GM06990 (cell line): Measurements from ENCODE around the gene RAB11FIP3.

Experiments used
- DNase-seq: peaks from one replicate; pipeline ENCODE4 v3.0.0-alpha.2; 2011; ENCODE audit not compliant: insufficient read length; ENCODE audit errors: extremely low read depth
- H3K27me3 ChIP-seq: replicated peaks from 2 replicates; pipeline ENCODE4 v1.6.0; 2011; ENCODE audit warnings: low read length; ENCODE audit not compliant: control insufficient read depth, insufficient read depth
- H3K36me3 ChIP-seq: 2 replicates; pipeline ENCODE4 v1.5.1; 2011; ENCODE audit warnings: low read length; ENCODE audit not compliant: control insufficient read depth, insufficient read depth
- H3K4me3 ChIP-seq: replicated peaks from 2 replicates; pipeline ENCODE4 v1.5.1; 2011; ENCODE audit warnings: low read depth, mild to moderate bottlenecking, control low read depth, low read length
- CTCF ChIP-seq: IDR thresholded peaks from 2 replicates; pipeline ENCODE4 v1.5.1; 2011; ENCODE audit warnings: low read length, control low read depth, mild to moderate bottlenecking, inconsistent platforms; ENCODE audit not compliant: insufficient read depth, poor library complexity, severe bottlenecking

The RAB11FIP3 gene

DNA sequence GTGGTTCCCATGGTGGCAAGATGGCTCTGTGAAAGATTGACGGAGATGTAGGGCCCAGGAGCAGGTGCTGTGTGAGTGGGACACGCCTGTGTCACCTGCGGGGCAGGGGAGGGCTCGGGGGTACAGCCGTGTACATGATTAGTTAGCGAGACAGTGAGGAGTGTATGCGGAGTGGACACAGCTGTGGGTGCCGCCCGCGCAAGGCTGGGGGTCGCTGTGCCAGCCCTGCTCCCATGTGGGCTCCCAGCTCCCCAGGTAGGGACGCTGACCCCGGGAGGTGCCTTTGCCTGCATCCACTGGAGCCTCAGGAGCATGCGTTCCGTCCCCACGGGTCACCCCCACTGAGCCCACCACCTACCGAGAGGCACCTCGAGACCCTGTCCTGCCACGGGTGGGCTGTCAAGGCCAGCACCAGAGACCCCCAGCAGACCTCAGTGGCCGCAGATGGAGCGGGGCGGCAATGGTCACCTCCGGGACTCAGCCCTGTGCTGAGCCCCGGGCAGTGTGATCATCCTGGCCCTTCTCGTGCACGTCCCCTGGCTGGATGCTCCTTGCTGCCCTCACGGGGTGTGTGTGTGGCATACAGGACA is 109.5 kb downstream of the RAB11FIP3 start:
- Histone ChIP-seq H3K36me3 (peaks cover 10% of the 10 kb centered on the region), H3K4me3 (no peak overlapping the region), H3K27me3 (no peaks in the 10 kb centered on the region)
- no peak for TF ChIP-seq CTCF
- no peak for DNase-seq

DNA sequence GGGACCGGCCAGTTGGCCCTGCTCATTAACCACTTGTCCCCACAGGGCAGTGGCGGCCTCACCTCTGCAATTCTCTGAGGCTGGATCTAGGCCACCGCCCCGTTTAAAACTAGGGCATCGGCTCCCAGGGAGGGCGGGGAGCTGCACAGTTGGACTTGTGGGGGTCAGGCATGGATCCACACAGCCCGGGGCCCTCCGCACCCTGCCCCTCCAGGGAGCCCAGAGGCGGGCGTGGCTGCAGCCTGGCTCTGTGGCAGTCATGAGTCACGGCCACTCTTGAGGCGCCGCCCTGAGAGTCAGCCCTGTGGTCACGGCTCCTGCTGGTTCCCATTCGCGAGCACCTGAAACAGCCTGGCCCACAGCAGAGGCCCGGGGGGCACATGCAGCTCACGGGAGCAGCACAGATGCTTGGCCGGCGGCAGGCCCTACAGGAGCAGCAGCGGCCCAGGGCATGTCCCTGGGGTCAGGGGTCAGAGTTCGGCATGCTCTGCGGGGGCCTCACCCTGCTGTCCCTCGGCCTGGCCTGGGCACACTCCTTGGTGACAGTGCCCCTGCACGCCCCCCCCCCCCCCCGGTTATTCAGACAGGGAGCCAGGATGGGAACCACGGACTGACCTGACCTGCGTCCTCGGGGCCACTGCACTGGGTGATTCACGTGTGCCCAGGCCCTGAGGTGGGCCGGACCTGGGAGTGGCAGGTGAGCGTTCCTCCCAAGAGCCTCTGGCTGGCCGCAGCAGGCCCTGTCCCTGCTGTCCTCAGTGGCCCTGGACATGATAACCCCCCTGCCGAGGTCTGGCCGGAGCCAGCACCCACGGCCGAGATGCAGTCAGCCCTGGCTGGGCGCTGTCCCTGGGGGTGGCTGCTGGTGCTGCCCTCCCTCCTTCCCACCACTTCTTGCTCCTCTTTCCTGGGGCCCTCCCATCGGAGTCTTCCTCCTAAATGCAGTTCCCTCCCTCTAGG is 110.3 kb downstream of the RAB11FIP3 start:
- Histone ChIP-seq H3K4me3 (no peak overlapping the region), H3K27me3 (no peaks in the 10 kb centered on the region), H3K36me3 (peaks cover 11% of the 10 kb centered on the region)
- no peak for DNase-seq
- TF ChIP-seq CTCF, result no peak

- Histone ChIP-seq H3K27me3 (no peaks in the 10 kb centered on the region), H3K4me3 (no peak overlapping the region), H3K36me3 (peaks cover 11% of the 10 kb centered on the region)
- no peak for TF ChIP-seq CTCF
- DNase-seq, result no peak
These were observed 111.3 kb downstream of the RAB11FIP3 start for GRCh38 chr16:536746-537145.

- Histone ChIP-seq H3K4me3 (no peak overlapping the region), H3K27me3 (no peaks in the 10 kb centered on the region), H3K36me3 (peaks cover 11% of the 10 kb centered on the region)
- no peak for TF ChIP-seq CTCF
- no peak for DNase-seq
These were observed 112.2 kb downstream of the RAB11FIP3 start for GRCh38 chr16:537415-538335.

- Histone ChIP-seq H3K4me3 (no peak overlapping the region), H3K27me3 (no peaks in the 10 kb centered on the region), H3K36me3 (peaks cover 10% of the 10 kb centered on the region)
- no peak for TF ChIP-seq CTCF
- DNase-seq, result no peak
These were observed 114.6 kb downstream of the RAB11FIP3 start for GRCh38 chr16:539901-540530.
